ENCODE measurements around the gene NCOR1. TPM values are rescaled to one million over a fixed set of nuclear protein-coding genes. Genes with fewer than 3 reads are reported as not detected.

Gene NCOR1
- total and polyA plus RNA-seq, 2 experiments from 2014 or later, result 50.6 to 95.7 TPM

GRCh38 chr17:16007439-16007838 lies 207.9 kb downstream of the NCOR1 start:
- H3K4me3 ChIP-seq, result no peak overlapping the region

GRCh38 chr17:16005636-16006035 lies 209.7 kb downstream of the NCOR1 start:
- peaks cover 63% of the 10 kb centered on the region for H3K36me3 ChIP-seq (ENCODE audit: low read depth)
- WGBS, 2 experiments (ENCODE audit: low coverage in 1 of 2, low lambda C conversion rate in 2 of 2, missing lambda C conversion rate in 2 of 2), result 80 to 97% methylated on average over 1 of the region's 1 CpG

More at GRCh38 chr17:16007439-16007838, 207.9 kb downstream of the NCOR1 start:
- H3K9me2 ChIP-seq (ENCODE audit: insufficient read depth), result no peaks in the 10 kb centered on the region
- H3K4me2 ChIP-seq (ENCODE audit: unreplicated experiment), result no peak overlapping the region
- H3K9ac ChIP-seq, result no peak overlapping the region
- WGBS, 2 experiments (ENCODE audit: low coverage in 1 of 2, low lambda C conversion rate in 2 of 2, missing lambda C conversion rate in 2 of 2), result 86 to 89% methylated on average over 3 of the region's 3 CpGs
- H3K36me3 ChIP-seq (ENCODE audit: low read depth), result peaks cover 50% of the 10 kb centered on the region
- DNase-seq, result no peak
- H3K27me3 ChIP-seq (replicated peaks; ENCODE audit: insufficient read depth), result no peaks in the 10 kb centered on the region
- no peak overlapping the region for H3K27ac ChIP-seq
- TF ChIP-seq EZH2phosphoT487 (IDR thresholded peaks at IDR 0.05; ENCODE audit: insufficient read depth, low read depth) (no peak), EZH2 (IDR thresholded peaks at IDR 0.05; ENCODE audit: insufficient read depth, poor library complexity, severe bottlenecking) (no peak)
- no peaks in the 10 kb centered on the region for H4K20me1 ChIP-seq (ENCODE audit: insufficient read depth)
- H2AFZ ChIP-seq, result no peak overlapping the region
- H3K4me1 ChIP-seq (ENCODE audit: insufficient read depth), result peaks cover 3% of the 10 kb centered on the region; the same call in 1 of the 2 replicates
- peaks cover 6% of the 10 kb centered on the region; the same call in 1 of the 2 replicates for H3F3A ChIP-seq (ENCODE audit: insufficient read depth)
- in situ Hi-C loops (cut with MboI), result no loop called here
- H3K79me2 ChIP-seq (ENCODE audit: insufficient read depth), result peaks cover 23% of the 10 kb centered on the region
- H3K9me3 ChIP-seq (ENCODE audit: low read depth), result no peaks in the 10 kb centered on the region

GRCh38 chr17:16003841-16004240 lies 211.5 kb downstream of the NCOR1 start:
- Histone ChIP-seq H2AFZ (no peak overlapping the region), H3K9me3 (ENCODE audit: low read depth) (no peaks in the 10 kb centered on the region), H3K27ac (no peak overlapping the region), H3K9ac (no peak overlapping the region), H3K27me3 (replicated peaks; ENCODE audit: insufficient read depth) (no peaks in the 10 kb centered on the region), H3K36me3 (ENCODE audit: low read depth) (peaks cover 55% of the 10 kb centered on the region), H4K20me1 (ENCODE audit: insufficient read depth) (no peaks in the 10 kb centered on the region; the same call in 1 of the 2 replicates), H3K4me3 (no peak overlapping the region), H3K79me2 (ENCODE audit: insufficient read depth) (peaks cover 34% of the 10 kb centered on the region), H3K9me2 (ENCODE audit: insufficient read depth) (no peaks in the 10 kb centered on the region), H3K4me2 (ENCODE audit: unreplicated experiment) (no peak overlapping the region), H3F3A (ENCODE audit: insufficient read depth) (peaks cover 4% of the 10 kb centered on the region), H3K4me1 (ENCODE audit: insufficient read depth) (peaks cover 9% of the 10 kb centered on the region; the same call in 1 of the 2 replicates)
- 91 to 95% methylated on average over 1 of the region's 1 CpG for WGBS, 2 experiments (ENCODE audit: low coverage in 1 of 2, low lambda C conversion rate in 2 of 2, missing lambda C conversion rate in 2 of 2)
- TF ChIP-seq EZH2phosphoT487 (IDR thresholded peaks at IDR 0.05; ENCODE audit: insufficient read depth, low read depth) (no peak), EZH2 (IDR thresholded peaks at IDR 0.05; ENCODE audit: insufficient read depth, poor library complexity, severe bottlenecking) (no peak)
- no peak for DNase-seq
- in situ Hi-C loops (cut with MboI), result no loop called here

More at GRCh38 chr17:16005636-16006035, 209.7 kb downstream of the NCOR1 start:
- Histone ChIP-seq H3K27ac (no peak overlapping the region), H2AFZ (no peak overlapping the region), H3K4me3 (no peak overlapping the region), H3K27me3 (replicated peaks; ENCODE audit: insufficient read depth) (no peaks in the 10 kb centered on the region), H4K20me1 (ENCODE audit: insufficient read depth) (no peaks in the 10 kb centered on the region; the same call in 1 of the 2 replicates), H3K4me2 (ENCODE audit: unreplicated experiment) (no peak overlapping the region), H3K79me2 (ENCODE audit: insufficient read depth) (peaks cover 28% of the 10 kb centered on the region), H3K4me1 (ENCODE audit: insufficient read depth) (peaks cover 8% of the 10 kb centered on the region; the same call in 1 of the 2 replicates), H3K9ac (no peak overlapping the region), H3K9me3 (ENCODE audit: low read depth) (no peaks in the 10 kb centered on the region), H3K9me2 (ENCODE audit: insufficient read depth) (no peaks in the 10 kb centered on the region), H3F3A (ENCODE audit: insufficient read depth) (no peaks in the 10 kb centered on the region; the same call in none of the 2 replicates)
- in situ Hi-C loops (cut with MboI), result no loop called here
- no peak for DNase-seq
- no peak for TF ChIP-seq EZH2 (IDR thresholded peaks at IDR 0.05; ENCODE audit: insufficient read depth, poor library complexity, severe bottlenecking)

DNA sequence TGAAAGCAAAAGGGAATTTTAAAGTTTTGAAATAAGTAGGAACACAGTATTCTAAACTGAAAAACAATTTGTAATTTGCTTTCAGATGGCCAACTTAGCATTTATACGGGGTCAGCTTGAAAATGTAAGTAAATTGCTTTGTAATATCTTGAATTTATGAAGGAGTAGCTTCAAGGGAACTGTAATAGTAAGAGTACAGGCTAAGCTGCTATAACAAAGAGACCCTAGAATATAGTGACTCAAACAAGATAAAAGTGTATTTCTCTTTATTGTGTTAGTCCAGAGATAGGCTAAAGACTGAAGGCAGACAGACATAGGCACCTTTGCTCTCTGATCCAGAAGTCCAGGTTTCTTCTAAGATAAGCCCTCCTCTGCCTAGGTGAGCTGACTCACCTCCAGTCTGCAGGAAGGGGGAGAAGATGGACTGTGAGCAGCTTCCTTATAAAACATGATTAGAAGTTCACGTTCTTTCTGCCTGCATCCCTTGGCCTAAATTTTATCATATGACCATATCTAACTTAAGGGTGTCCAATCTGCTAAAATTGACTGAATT lies 212.6 kb downstream of the NCOR1 start:
- peaks cover 44% of the 10 kb centered on the region for H3K36me3 ChIP-seq (ENCODE audit: low read depth)
- no peaks in the 10 kb centered on the region; the same call in 1 of the 2 replicates for H4K20me1 ChIP-seq (ENCODE audit: insufficient read depth)
- peaks cover 9% of the 10 kb centered on the region for H3F3A ChIP-seq (ENCODE audit: insufficient read depth)
- in situ Hi-C loops (cut with MboI), result no loop called here
- no peaks in the 10 kb centered on the region for H3K9me2 ChIP-seq (ENCODE audit: insufficient read depth)
- no peak for DNase-seq
- H3K4me3 ChIP-seq, result no peak overlapping the region
- no peaks in the 10 kb centered on the region for H3K27me3 ChIP-seq (replicated peaks; ENCODE audit: insufficient read depth)
- 85 to 89% methylated on average over 2 of the region's 2 CpGs for WGBS, 2 experiments (ENCODE audit: low coverage in 1 of 2, low lambda C conversion rate in 2 of 2, missing lambda C conversion rate in 2 of 2)
- H3K4me2 ChIP-seq (ENCODE audit: unreplicated experiment), result no peak overlapping the region
- no peak overlapping the region for H3K27ac ChIP-seq
- H3K9ac ChIP-seq, result no peak overlapping the region
- H3K9me3 ChIP-seq (ENCODE audit: low read depth), result no peaks in the 10 kb centered on the region
- H2AFZ ChIP-seq, result no peak overlapping the region
- peaks cover 9% of the 10 kb centered on the region; the same call in 1 of the 2 replicates for H3K4me1 ChIP-seq (ENCODE audit: insufficient read depth)
- TF ChIP-seq EZH2phosphoT487 (IDR thresholded peaks at IDR 0.05; ENCODE audit: insufficient read depth, low read depth) (no peak), EZH2 (IDR thresholded peaks at IDR 0.05; ENCODE audit: insufficient read depth, poor library complexity, severe bottlenecking) (no peak)
- peaks cover 32% of the 10 kb centered on the region for H3K79me2 ChIP-seq (ENCODE audit: insufficient read depth)

Data from GM23248 (cell line).